ENCODE results near the gene RNF125. TPM values are rescaled to one million over a fixed set of nuclear protein-coding genes. Genes with fewer than 3 reads are reported as not detected.

The RNF125 gene
- polyA plus RNA-seq, 1 donor, result 10.7 TPM

DNA sequence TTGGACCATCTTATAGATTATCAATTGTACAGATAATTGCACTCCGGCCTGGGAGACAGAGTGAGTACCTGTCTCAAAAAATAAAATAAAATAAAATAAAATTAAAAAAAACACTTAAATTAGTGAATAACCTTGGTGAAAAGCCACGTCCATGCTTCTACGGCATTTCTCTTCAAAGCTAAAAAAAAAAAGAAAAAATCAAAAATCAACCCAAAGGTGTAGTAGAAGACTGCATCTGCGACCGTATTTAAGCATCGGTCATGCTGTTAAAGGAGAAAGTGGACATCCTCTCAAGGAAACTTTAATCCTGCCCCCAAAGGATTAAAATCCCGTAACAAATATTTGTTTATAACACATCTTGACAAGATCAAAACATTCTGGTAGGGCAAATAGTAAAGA is 72.7 kb downstream of the RNF125 start:
- no peak for DNase-seq (ENCODE audit: low read depth)

DNA sequence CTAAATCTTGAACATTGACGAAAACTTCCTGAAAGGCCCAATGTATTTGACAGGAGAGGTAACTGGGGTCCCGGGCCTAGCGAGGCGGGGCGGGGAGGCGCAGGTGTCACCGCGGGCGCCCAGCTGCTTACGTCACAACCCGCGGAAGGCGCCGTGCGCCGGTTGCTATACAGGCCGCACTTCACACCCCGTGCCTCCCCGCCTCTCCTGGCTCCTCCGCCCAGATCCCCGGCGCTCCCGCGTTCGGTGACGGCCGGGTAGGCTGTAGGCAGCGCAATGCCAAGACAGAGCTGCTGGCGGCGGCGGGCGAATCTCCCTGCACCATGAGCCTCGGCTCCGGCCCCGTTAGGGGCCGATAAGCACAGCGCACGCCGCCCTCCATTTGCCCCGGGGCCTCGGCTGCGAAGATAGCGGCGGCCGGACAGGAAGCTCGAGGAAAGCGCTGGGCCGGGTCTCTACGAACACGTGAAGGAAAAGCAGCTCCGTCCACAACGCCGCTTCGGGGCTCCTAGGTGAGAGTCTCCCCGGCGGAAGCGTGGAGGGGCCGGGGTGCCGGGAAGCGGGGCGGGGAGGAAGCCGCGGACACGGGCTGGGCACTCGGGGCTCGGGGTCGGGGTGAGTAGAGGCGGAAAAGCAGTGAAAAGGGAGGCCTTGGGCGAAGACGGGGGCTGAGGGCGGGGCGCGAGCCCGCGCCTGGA is 73.2 kb downstream of the RNF125 start, which contains the start of gene RNF138:
Gene RNF138 (plus strand): TSS at position 151 of the 698 bp plus-strand sequence. CDS start 903 bp downstream, outside the sequence.
- DNase-seq (ENCODE audit: low read depth), result peak; percentile 50

DNA sequence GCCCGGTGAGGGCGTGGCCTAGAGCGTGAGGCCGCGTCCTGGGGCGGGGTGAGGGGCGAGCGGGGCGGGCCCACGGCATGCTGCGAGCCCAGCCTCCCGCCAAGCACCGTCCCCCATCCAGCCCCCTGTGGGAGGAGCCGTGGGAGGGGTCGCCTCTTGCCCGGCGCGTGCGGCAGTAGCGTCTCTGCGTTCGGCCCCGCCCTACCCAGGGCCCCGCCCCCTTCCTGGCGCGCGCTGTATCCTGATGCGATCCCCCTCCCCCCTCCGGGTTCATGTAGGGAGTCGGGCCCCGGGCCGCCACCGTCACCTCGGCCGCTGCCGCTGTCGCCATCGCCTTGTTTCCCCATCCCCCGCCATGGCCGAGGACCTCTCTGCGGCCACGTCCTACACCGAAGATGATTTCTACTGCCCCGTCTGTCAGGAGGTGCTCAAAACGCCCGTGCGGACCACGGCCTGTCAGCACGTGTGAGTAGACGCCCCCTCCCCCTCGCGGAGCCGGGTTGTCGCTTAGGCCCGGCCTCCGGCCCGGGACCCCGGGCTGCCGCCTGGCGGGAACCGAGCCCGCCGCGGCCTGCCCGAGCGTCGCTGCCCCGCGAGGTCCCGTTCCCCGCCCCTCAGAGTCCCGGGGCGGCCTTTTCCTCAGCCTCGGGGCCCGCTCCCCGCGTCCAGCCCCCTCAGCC is 73.9 kb downstream of the RNF125 start:
- DNase-seq (ENCODE audit: low read depth), result peak; percentile 88

DNA sequence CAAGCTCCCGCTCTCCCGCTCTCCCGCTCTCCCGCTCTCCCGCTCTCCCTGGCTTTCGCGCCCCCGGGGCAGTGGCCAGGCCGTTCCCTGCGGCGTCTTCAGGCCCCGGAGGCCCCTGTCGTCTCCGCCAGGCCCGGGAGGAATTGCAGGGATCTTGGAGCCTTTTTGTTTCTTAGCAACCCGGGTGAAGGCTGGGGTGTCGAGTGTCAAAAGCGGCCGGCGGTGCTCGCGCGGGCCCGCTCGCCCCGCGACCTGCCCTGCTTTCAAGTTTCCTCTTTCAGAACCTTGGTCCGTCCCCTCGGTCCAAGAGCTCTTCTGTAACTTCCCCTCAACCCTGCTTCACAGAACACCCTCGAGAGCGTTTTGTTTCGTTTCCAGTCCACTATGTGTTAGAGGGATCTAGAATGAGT is 74.5 kb downstream of the RNF125 start:
- no peak for DNase-seq (ENCODE audit: low read depth)

DNA sequence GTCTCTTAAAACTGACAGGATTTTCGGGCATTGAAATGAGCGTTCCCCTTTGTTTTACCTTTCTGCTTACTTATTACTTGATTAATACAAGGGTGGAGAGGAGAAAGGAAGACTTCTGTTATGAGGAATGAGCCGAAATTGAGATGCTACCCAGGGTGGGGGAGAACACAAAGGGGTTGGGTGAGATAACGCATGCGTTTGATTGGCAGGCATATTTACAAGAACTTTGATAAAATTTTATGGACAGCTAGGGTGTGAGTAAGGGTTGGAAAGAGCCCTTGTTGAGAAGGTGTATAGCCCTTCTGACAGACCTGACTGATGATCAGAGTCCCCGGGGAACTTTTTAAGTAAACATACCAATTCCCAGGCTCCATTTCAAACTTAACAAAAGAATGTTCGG is 74.9 kb downstream of the RNF125 start:
- DNase-seq (ENCODE audit: low read depth), result no peak

DNA sequence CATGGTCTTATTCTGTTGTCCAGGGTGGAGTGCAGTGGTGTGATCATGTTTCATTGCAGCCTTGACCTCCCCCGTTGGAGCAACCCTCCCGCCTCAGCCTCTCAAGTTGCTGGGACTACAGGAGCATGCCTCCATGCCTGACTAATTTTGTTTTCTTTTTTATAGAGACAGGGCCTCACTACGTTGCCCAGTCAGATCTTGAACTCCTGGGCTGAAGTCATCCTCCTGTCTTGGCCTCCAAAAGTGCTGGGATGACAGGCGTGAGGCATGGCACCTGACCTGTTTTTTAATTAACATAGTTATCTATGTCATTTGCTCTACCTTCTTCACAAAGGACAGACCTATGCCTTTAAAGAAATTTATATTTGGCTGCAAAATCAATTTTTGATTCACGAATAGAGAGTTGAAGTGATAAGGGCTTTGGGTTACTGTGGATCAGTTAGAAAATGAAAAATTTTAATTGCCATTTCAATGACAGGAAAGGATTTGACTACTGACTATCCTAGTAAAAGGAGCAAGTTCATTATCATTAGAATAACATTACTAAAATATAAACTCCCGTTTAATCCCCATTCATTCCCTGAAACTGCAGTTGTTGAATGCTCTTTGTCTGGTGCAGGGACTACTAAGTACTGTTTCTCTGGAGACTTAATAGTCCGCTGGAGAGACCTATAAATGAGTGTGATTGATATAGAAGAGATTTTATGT is 76.7 kb downstream of the RNF125 start:
- no peak for DNase-seq (ENCODE audit: low read depth)

DNA sequence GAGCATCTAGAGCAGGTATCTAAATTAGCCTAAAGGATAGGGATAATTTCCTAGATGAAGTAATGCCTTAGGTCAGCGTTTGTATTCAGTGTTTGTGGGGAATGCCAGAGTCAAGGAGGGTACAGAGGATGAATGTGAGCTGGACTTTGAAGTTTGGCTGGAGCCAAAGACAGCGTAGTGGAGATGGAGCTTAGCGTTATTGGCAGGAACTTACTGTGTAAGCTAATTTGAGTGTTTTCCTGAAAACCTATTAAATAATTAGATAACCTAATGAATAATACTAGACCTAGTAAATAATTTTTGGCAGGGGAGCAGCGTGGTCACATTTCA is 77.2 kb downstream of the RNF125 start:
- DNase-seq (ENCODE audit: low read depth), result no peak

DNA sequence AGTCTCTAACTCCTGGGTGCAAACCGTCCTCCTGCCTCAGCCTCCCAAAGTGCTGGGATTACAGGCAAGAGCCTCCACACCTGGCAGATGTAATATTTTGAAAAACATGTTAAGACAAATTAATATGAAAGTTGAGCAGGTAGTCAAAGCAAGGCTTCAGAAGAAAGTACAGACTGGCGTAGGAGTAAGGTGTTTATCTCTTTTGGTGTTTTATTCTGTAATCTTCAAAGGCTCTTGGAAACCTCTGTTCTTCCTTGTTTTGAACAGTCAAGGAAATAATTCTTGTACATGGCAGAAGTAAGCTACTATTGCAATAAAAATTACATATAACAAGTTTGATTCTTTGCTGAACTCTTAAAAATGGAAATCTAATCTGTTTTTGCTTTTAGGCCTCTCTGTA is 78.3 kb downstream of the RNF125 start:
- no peak for DNase-seq (ENCODE audit: low read depth)

DNA sequence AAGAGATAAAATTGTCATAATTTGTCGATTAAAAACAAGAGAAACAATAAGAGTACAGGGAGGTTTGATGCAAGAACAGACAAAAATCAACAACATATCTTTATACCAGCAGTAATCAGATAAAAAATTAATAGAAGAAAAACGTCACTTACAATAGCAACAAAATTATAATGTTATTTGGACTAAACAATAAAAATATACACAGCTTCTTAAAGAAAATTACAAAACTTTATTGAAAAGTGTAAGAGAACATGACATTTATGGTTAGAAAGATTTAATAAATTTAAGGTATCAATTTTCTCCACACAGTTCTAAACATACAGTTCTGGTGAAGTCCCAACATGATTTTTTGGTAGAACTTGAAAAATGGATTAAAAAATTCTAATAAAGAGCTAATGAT is 85.9 kb downstream of the RNF125 start:
- DNase-seq (ENCODE audit: low read depth), result no peak

DNA sequence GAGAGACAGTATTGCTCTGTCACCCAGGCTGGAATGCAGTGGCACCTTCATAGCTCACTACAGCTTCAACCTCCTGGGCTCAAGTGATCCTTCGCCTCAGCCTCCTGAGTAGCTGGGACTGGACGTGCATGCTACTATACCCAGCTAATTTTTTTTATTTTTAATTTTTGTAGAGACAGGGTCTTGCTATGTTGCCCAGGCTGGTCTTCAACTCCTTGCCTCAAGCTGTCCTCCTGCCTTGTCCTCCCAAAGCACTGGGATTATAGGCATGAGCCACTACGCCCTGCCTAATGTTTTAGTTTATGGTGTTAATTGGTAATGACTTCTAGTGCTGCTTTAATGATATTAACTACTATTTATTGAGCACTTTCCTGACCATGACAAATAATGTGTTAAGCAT is 91.4 kb downstream of the RNF125 start:
- DNase-seq (ENCODE audit: low read depth), result no peak

DNA sequence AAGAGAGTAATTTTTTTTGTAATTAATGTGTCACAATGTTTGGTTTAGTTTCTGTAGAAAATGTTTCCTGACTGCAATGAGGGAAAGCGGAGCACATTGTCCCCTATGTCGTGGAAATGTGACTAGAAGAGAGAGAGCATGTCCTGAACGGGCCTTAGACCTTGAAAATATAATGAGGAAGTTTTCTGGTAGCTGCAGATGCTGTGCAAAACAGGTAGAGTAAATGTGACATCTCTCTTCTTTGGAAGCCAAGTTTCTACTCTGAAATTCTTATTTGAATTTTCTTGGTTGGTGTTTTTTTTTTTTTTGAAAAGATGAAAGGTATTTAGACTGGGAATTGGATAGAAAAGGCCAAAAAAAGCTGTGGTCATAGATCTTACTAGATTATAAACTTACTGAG is 93.1 kb downstream of the RNF125 start:
- DNase-seq (ENCODE audit: low read depth), result no peak

DNA sequence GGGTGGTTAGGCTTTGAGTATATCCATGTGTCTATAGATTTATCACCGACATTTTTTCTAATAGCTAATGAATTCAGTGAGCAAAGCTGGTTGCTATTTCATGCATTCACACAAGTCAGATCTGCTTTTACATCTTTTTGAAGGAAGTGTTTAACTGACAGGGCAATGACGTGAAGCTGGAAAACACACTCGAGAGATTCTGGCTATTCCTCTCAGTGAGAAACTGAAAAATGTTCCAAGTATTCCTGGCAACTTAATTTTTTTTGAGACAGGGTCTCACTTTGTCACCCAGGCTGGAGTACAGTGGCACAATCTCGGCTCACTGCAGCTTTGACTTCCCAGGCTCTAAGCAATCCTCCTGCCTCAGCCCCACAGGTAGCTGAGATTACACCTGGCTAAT is 94.2 kb downstream of the RNF125 start:
- no peak for DNase-seq (ENCODE audit: low read depth)

DNA sequence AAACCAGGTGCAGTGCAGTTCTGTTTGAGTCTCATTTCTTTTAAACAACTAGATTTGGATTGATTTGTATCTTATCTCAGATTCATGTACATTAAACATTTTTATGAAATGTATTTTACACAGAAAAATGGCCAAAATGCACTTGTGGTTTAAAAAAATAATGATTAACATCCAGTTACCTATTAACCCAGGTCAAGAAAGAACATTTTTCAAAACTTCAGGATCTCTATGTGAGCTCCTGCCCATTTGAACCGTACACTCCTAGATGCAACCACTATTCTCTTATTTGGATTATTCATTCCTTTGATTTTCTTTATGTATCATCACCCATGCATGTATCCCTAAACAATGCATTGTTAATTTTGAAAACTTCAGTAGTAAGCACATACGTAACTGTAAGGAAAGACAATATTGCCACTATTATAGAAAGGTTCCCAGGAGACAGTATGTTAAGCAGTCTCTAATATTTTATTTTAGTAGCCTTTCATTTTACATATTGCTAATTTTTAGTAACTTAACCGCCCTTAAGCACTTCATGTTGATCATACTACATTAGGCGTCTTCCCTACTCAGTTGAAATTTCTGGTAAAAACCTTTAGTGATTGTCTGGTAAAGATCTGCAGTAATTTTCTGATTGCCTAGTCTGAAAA is 95.8 kb downstream of the RNF125 start:
- no peak for DNase-seq (ENCODE audit: low read depth)

DNA sequence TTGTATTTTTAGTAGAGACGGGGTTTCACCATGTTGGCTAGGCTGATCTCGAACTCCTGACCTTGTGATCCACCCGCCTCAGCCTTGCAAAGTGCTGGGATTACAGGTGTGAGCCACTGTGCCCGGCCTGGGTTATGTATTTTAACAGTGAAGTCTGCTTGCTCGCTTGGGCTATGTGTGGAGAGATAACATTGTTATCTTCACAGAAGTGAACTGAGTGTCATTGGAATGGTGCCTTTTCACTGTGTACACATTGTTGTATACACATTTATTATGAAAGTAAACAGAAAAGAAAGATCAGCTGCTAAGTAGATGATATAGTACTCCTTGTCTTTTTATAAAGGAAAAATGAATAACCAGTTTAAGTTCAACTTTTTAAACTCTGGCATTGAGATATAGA is 103.4 kb downstream of the RNF125 start:
- DNase-seq (ENCODE audit: low read depth), result no peak

Other genes with a start within 250 kb of the RNF125 start
- 26.3 TPM for gene TRAPPC8, start 75.7 kb upstream of the RNF125 start, polyA plus RNA-seq (ENCODE audit: insufficient read length)
- gene RNF138, start 73.0 kb downstream of the RNF125 start, polyA plus RNA-seq (ENCODE audit: insufficient read length), result 26.2 TPM
- gene MEP1B, start 171.2 kb downstream of the RNF125 start, polyA plus RNA-seq (ENCODE audit: insufficient read length), result 0.11 TPM